GM08714 (cell line): ENCODE results near the gene PPP5C.

Source experiments
- H3K4me3 ChIP-seq: fragments of 200-500 bp; sonication (Bioruptor generic); 2 replicates; pipeline ENCODE4 v1.5.1; 2014; ENCODE audit warnings: mild to moderate bottlenecking, low read length, inconsistent platforms
- ZNF274 ChIP-seq: IDR thresholded peaks from 2 replicates; pipeline ENCODE4 v1.6.1; 2012; ENCODE audit warnings: mild to moderate bottlenecking, low read depth, low read length

PPP5C gene

GRCh38 chr19:46380690-46381089 is 33.8 kb downstream of the PPP5C start:
- H3K4me3 ChIP-seq, result no peak overlapping the region
- no peak for TF ChIP-seq ZNF274

- no peak for TF ChIP-seq ZNF274
- H3K4me3 ChIP-seq, result no peak overlapping the region
Observed at GRCh38 chr19:46381346-46381745, 34.5 kb downstream of the PPP5C start.

- TF ChIP-seq ZNF274, result no peak
- no peak overlapping the region for H3K4me3 ChIP-seq
Observed at GRCh38 chr19:46381756-46382345, 35.0 kb downstream of the PPP5C start.

GRCh38 chr19:46383171-46383815 is 36.4 kb downstream of the PPP5C start:
- TF ChIP-seq ZNF274, result no peak
- H3K4me3 ChIP-seq, result no peak overlapping the region

GRCh38 chr19:46383846-46384245 is 37.0 kb downstream of the PPP5C start:
- no peak for TF ChIP-seq ZNF274
- H3K4me3 ChIP-seq, result no peak overlapping the region

GRCh38 chr19:46384396-46384795 is 37.5 kb downstream of the PPP5C start:
- H3K4me3 ChIP-seq, result no peak overlapping the region
- TF ChIP-seq ZNF274, result no peak

- no peak overlapping the region for H3K4me3 ChIP-seq
- TF ChIP-seq ZNF274, result no peak
Observed at GRCh38 chr19:46385636-46386035, 38.7 kb downstream of the PPP5C start.

- no peak overlapping the region for H3K4me3 ChIP-seq
- TF ChIP-seq ZNF274, result no peak
Observed at GRCh38 chr19:46386151-46386550, 39.3 kb downstream of the PPP5C start.

GRCh38 chr19:46386996-46387712 is 40.3 kb downstream of the PPP5C start:
- H3K4me3 ChIP-seq, result no peak overlapping the region
- no peak for TF ChIP-seq ZNF274

- H3K4me3 ChIP-seq, result no peak overlapping the region
- no peak for TF ChIP-seq ZNF274
Observed at GRCh38 chr19:46387713-46388130, 40.8 kb downstream of the PPP5C start.

GRCh38 chr19:46388311-46389095 is 41.6 kb downstream of the PPP5C start:
- no peak for TF ChIP-seq ZNF274
- H3K4me3 ChIP-seq, result no peak overlapping the region

- H3K4me3 ChIP-seq, result no peak overlapping the region
- TF ChIP-seq ZNF274, result no peak
Observed at GRCh38 chr19:46390121-46390858, 43.4 kb downstream of the PPP5C start.

GRCh38 chr19:46390866-46391265 is 44.0 kb downstream of the PPP5C start:
- no peak for TF ChIP-seq ZNF274
- H3K4me3 ChIP-seq, result no peak overlapping the region
